Measurements from ENCODE around the gene PRM1. TPM values are rescaled to one million over a fixed set of nuclear protein-coding genes. Genes with fewer than 3 reads are reported as not detected.
"Not testable (repeated sequence)": the region's sequence is repeated elsewhere in the genome, so short reads cannot be mapped to it uniquely, and the experiment has no call there.

Gene PRM1
- total RNA-seq, 2 experiments from 2014 or later: not detected

DNA sequence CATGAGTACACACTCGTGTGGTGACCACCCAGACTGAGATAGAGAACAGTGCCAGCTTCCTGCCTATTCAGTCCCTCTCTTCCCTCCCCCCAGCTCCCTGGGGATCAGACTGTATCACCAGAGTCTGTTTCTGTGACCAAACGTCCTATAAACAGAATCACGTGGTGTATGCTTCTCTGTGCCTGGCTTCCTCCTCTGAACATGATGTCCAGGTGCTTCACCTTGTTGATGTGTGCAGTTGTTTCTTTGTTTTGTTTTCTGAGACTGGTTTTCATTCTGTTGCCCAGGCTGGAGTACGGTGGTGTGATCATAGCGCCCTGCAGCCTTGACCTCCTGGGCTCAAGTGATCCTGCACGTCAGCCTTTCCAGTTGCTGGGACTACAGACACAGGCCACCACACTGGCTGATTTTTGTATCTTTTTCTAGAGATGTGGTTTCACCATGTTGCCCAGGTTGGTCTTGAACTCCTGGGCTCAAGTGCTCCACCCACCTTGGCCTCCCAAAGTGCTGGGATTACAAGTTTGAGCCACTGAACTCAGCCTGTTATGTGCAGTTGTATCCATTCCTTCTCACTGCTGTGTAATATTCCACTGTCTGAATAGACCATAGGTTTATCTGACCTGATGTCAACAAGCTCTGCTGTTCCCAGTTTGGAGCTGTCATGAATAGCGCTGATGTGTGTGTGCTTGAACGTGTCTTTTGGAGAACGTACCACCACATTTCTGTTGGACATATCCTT lies 28.9 kb upstream of the PRM1 start:
- Mint-ChIP-seq H3K9me3 (ENCODE audit: low read depth) (no peaks in the 10 kb centered on the region), H3K4me3 (no peak overlapping the region), H3K27me3 (no peaks in the 10 kb centered on the region), H3K36me3 (no peaks in the 10 kb centered on the region), H3K27ac (peak overlapping the region; percentile 94), H3K4me1 (peaks cover 62% of the 10 kb centered on the region)
- ATAC-seq (no peak), DNase-seq (no peak)
- CTCF ChIA-PET: interaction anchor here (0.8 to 3.1 kb wide), 7 partner anchors 13 to 55 kb away, joined by 3 to 18 read pairs (median 3); partner anchors contain the start of gene SOCS1

- ATAC-seq (no peak), DNase-seq (no peak)
- H3K27me3 Mint-ChIP-seq: peaks cover 4% of the 10 kb centered on the region
- H3K36me3 Mint-ChIP-seq: no peaks in the 10 kb centered on the region
- no peak overlapping the region for H3K4me3 Mint-ChIP-seq
- H3K9me3 Mint-ChIP-seq (ENCODE audit: low read depth): no peaks in the 10 kb centered on the region
- H3K27ac Mint-ChIP-seq: no peak overlapping the region
- CTCF ChIA-PET: interaction anchor here (0.9 to 1.6 kb wide), 4 partner anchors 19 to 345 kb away, joined by 3 to 5 read pairs (median 4); no protein-coding TSS in a partner anchor
- peaks cover 53% of the 10 kb centered on the region for H3K4me1 Mint-ChIP-seq
Observed at GRCh38 chr16:11308493-11309283, 27.6 kb upstream of the PRM1 start.

- Mint-ChIP-seq H3K27ac (no peak overlapping the region), H3K36me3 (no peaks in the 10 kb centered on the region), H3K4me3 (no peak overlapping the region), H3K9me3 (ENCODE audit: low read depth) (no peaks in the 10 kb centered on the region), H3K4me1 (peaks cover 45% of the 10 kb centered on the region), H3K27me3 (peaks cover 9% of the 10 kb centered on the region)
- DNase-seq (no peak), ATAC-seq (no peak)
- CTCF ChIA-PET: interaction anchor here (1.2 to 1.4 kb wide), 2 partner anchors 35 to 344 kb away, joined by 4 to 5 read pairs; no protein-coding TSS in a partner anchor
Observed at GRCh38 chr16:11307639-11308492, 26.7 kb upstream of the PRM1 start.

- CTCF ChIA-PET: no interaction called here
- no peak for ATAC-seq
Observed at GRCh38 chr16:11306997-11307638, 26.0 kb upstream of the PRM1 start.

DNA sequence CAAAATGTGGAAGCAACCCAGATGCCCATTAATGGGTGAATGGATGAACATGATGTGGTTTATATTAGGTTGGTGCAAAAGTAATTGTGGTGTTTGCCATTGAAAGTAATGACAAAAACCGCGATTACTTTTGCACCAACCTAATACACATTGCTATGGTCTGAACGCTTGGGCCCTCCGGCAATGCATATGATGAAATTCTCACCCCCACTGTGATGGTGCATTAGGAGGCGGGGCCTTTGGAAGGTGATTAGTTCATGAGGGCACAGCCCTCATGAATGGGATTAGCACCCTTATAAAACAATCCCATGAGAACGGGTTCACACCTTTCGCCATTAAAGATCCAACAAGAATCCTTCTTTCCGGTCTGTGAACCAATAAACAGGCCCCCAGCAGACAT lies 25.3 kb upstream of the PRM1 start:
- no peak for ATAC-seq
- H3K36me3 Mint-ChIP-seq: no peaks in the 10 kb centered on the region
- no peak overlapping the region for H3K4me3 Mint-ChIP-seq
- CTCF ChIA-PET: no interaction called here
- H3K9me3 Mint-ChIP-seq (ENCODE audit: low read depth): no peaks in the 10 kb centered on the region
- no peak overlapping the region for H3K27ac Mint-ChIP-seq
- no peak for DNase-seq
- peaks cover 31% of the 10 kb centered on the region for H3K4me1 Mint-ChIP-seq
- peaks cover 17% of the 10 kb centered on the region for H3K27me3 Mint-ChIP-seq

More at GRCh38 chr16:11306997-11307638, 26.0 kb upstream of the PRM1 start:
- H3K4me1 Mint-ChIP-seq: peaks cover 37% of the 10 kb centered on the region
- no peak for DNase-seq
- no peaks in the 10 kb centered on the region for H3K36me3 Mint-ChIP-seq
- H3K27ac Mint-ChIP-seq: no peak overlapping the region
- peaks cover 13% of the 10 kb centered on the region for H3K27me3 Mint-ChIP-seq
- H3K9me3 Mint-ChIP-seq (ENCODE audit: low read depth): no peaks in the 10 kb centered on the region
- no peak overlapping the region for H3K4me3 Mint-ChIP-seq

DNA sequence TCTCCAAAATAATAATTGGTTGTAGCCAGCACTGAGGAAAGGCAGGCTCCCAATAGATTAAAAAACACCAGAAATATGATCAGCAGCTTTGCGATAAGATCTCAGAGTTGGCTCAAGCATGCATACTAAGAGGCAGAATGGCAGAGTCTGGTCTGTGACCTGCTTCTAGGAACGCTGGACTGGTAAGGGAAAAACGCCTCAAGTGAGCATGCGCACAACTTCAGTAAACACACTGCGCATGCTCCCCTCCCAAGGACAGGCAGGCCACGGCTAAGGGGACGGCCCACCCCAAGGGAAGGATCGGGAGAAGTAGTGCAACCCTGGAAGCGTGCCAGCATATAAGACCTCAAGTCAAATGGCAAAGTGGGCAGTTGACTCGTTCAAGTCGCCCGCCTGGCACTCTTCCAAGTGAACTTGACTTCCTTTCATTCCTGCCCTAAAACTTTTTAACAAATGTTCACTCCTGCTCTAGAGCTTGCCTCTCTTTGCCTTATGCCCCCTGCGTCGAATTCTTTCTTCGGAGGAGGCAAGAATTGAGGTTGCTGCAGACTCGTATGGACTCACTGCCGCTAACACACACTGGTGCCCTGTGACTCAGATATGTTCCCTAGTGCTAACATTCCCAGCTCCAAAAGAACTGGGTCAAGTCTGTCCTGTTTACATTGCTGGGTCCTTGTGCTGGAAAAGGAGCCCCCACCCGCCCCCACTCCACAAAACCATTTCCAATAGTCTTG lies 22.4 kb upstream of the PRM1 start:
- peaks cover 14% of the 10 kb centered on the region for H3K4me1 Mint-ChIP-seq
- H3K27ac Mint-ChIP-seq: no peak overlapping the region
- CTCF ChIA-PET: interaction anchor here (0.9 kb wide), 1 partner anchor 318 kb away, joined by 3 read pairs; no protein-coding TSS in a partner anchor
- H3K4me3 Mint-ChIP-seq: no peak overlapping the region
- peaks cover 1% of the 10 kb centered on the region for H3K36me3 Mint-ChIP-seq
- no peak for ATAC-seq
- no peaks in the 10 kb centered on the region for H3K9me3 Mint-ChIP-seq (ENCODE audit: low read depth)
- peaks cover 29% of the 10 kb centered on the region for H3K27me3 Mint-ChIP-seq
- DNase-seq: no peak

- Mint-ChIP-seq H3K27me3 (peaks cover 30% of the 10 kb centered on the region), H3K4me1 (peaks cover 10% of the 10 kb centered on the region), H3K27ac (no peak overlapping the region), H3K4me3 (no peak overlapping the region), H3K9me3 (ENCODE audit: low read depth) (no peaks in the 10 kb centered on the region), H3K36me3 (peaks cover 1% of the 10 kb centered on the region)
- no peak for ATAC-seq
- CTCF ChIA-PET: interaction anchor here (1.3 kb wide), 1 partner anchor 23 kb away, joined by 4 read pairs; no protein-coding TSS in a partner anchor
- no peak for DNase-seq
Observed at GRCh38 chr16:11302977-11303376, 21.8 kb upstream of the PRM1 start.

DNA sequence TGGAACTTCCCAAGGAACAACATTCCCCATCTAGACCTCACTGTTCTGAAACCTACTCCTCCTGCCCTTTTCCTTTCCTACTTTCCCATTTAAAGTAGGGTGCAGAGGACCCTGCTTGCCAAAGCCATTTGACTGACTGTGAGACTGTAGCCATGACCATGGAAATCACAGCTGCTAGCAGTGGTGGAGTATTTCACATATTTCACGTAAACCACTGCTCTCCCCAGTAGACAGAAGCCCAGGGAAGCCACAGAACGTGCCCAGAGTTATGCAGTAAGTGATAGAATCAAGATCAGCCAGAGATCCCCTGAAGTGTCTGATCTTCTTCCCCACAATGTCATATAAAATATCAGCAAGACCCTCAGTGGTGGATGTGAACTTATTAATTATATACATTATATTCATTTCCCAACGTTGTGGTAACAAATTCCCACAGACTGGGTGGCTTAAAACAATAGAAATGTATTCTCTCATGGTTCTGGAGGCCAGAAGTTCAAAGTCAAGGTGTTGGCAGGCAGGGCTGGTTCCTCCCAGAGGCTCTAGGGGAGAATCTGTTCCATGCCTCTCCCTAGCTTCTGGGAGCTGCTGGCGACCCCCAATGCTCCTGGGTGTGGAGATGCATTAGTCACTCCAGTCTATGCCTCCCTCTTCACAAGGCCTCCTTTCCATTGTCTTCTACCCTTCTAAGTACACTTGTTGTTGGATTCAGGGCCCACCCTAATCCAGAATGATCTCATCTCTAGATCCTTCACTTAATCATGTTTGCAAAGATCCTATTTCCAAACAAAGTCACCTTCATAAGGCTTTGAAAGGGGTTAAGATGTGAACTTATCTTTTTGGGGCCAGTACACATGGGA lies 20.7 kb upstream of the PRM1 start:
- ATAC-seq (no peak), DNase-seq (no peak)
- H3K9me3 Mint-ChIP-seq (ENCODE audit: low read depth): no peaks in the 10 kb centered on the region
- no peak overlapping the region for H3K27ac Mint-ChIP-seq
- peaks cover 17% of the 10 kb centered on the region for H3K4me1 Mint-ChIP-seq
- CTCF ChIA-PET: interaction anchor here (1.3 kb wide), 1 partner anchor 24 kb away, joined by 4 read pairs; no protein-coding TSS in a partner anchor
- peaks cover 32% of the 10 kb centered on the region for H3K27me3 Mint-ChIP-seq
- no peak overlapping the region for H3K4me3 Mint-ChIP-seq
- peaks cover 1% of the 10 kb centered on the region for H3K36me3 Mint-ChIP-seq

GRCh38 chr16:11300560-11300892 lies 19.4 kb upstream of the PRM1 start:
- no peak for ATAC-seq
- Mint-ChIP-seq H3K4me3 (no peak overlapping the region), H3K27me3 (peaks cover 35% of the 10 kb centered on the region), H3K27ac (no peak overlapping the region), H3K9me3 (ENCODE audit: low read depth) (no peaks in the 10 kb centered on the region), H3K36me3 (peaks cover 1% of the 10 kb centered on the region), H3K4me1 (peaks cover 23% of the 10 kb centered on the region)
- DNase-seq: no peak
- CTCF ChIA-PET: no interaction called here

DNA sequence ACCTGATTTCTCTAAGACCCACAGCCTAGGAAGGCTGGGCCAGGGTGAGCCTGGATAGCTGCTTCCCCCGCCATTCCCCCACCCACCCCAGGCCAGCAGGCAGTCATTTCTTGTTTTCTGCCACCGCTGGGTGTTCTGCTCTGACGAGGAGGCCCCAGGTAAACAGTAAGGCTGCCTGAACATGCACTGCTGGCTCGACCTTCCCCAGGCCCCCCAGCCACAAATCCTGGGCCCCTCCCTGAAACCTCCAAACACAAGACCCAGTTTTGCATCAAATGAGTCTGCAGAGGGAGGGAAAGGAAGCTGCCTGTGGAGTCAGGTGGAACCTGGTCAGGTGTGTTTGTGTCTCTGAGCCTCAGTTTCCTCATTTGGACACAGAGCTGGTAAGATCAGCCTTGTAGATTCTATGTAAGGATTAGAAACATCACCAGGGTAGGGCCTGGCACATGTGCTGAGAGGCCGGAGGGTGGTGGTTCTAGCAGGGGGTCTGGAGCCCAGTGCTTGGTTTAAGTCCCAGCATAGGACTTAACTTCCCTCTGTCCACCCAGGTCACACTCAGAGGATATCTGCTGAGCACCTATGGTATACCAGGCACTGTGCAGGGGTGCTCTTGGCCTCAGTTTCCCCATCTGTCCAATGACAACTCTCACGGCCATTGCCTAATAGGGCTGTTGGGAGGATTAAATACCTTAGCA lies 18.9 kb upstream of the PRM1 start:
- Mint-ChIP-seq H3K9me3 (ENCODE audit: low read depth) (no peaks in the 10 kb centered on the region), H3K27ac (no peak overlapping the region), H3K4me1 (peaks cover 23% of the 10 kb centered on the region), H3K36me3 (peaks cover 1% of the 10 kb centered on the region), H3K27me3 (peaks cover 39% of the 10 kb centered on the region), H3K4me3 (no peak overlapping the region)
- no peak for DNase-seq
- CTCF ChIA-PET: interaction anchor here (1.0 to 3.0 kb wide), 2 partner anchors 12 to 44 kb away, joined by 3 to 21 read pairs; partner anchors contain the start of gene SOCS1
- ATAC-seq: no peak

GRCh38 chr16:11298950-11299547 lies 17.9 kb upstream of the PRM1 start:
- ATAC-seq; H3K9me3 Mint-ChIP-seq (ENCODE audit: low read depth); DNase-seq; H3K36me3 Mint-ChIP-seq; H3K4me3 Mint-ChIP-seq; H3K27ac Mint-ChIP-seq: not testable (repeated sequence)
- CTCF ChIA-PET: interaction anchor here (1.0 to 3.0 kb wide), 6 partner anchors 13 to 73 kb away, joined by 3 to 21 read pairs (median 8); partner anchors contain the start of gene SOCS1
- H3K27me3 Mint-ChIP-seq: peaks cover 43% of the 10 kb centered on the region
- H3K4me1 Mint-ChIP-seq: peaks cover 23% of the 10 kb centered on the region

Data from activated CD8-positive, alpha-beta memory T cell treated with anti-CD3 and anti-CD28 coated beads, Interleukin-2, amount 10 ng/mL, durations not matched to agents 7 days and 5 days (primary cell).